Hepatocyte (in vitro differentiated cells): ENCODE measurements around the gene NDC80.

Experiments used
- EZH2 ChIP-seq: fragments of 200-600 bp; sonication (generic); IDR thresholded peaks from 2 replicates; pipeline ENCODE4 v1.6.1; 2016; ENCODE audit warnings: antibody characterized with exemption, mild to moderate bottlenecking, borderline replicate concordance
- TF ChIP-seq, protein P1 (sequence below): fragments of 200-600 bp; sonication (generic); IDR thresholded peaks from 2 replicates; pipeline ENCODE4 v1.5.1; 2016; ENCODE audit warnings: antibody characterized with exemption, mild to moderate bottlenecking; ENCODE audit not compliant: poor library complexity

GRCh38 chr18:2590303-2590702, 18.9 kb downstream of the NDC80 start:
- TF ChIP-seq, protein P1, sequence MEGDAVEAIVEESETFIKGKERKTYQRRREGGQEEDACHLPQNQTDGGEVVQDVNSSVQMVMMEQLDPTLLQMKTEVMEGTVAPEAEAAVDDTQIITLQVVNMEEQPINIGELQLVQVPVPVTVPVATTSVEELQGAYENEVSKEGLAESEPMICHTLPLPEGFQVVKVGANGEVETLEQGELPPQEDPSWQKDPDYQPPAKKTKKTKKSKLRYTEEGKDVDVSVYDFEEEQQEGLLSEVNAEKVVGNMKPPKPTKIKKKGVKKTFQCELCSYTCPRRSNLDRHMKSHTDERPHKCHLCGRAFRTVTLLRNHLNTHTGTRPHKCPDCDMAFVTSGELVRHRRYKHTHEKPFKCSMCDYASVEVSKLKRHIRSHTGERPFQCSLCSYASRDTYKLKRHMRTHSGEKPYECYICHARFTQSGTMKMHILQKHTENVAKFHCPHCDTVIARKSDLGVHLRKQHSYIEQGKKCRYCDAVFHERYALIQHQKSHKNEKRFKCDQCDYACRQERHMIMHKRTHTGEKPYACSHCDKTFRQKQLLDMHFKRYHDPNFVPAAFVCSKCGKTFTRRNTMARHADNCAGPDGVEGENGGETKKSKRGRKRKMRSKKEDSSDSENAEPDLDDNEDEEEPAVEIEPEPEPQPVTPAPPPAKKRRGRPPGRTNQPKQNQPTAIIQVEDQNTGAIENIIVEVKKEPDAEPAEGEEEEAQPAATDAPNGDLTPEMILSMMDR, result no peak
- TF ChIP-seq EZH2, result no peak
